Transverse colon (tissue), 4 donors: ENCODE results near the gene ABHD16B.

ENCODE experiments used
- EP300 ChIP-seq: sonication (generic); formaldehyde crosslinking; IDR thresholded peaks from one replicate; pipeline ENCODE4 v1.6.1; 2017; ENCODE audit warnings: antibody characterized with exemption, low read depth
- POLR2AphosphoS5 ChIP-seq, 3 donors: sonication (generic); formaldehyde crosslinking; IDR thresholded peaks; one replicate each; pipeline ENCODE4 v1.6.1; 2016; ENCODE audit warnings: antibody characterized with exemption in 3 of 3
- TF ChIP-seq, protein P1 (sequence below), 5 experiments: fragments of 200-600 bp in 3 of 5; fragments of 450-650 bp in 2 of 5; sonication (generic) in 3 of 5; IDR thresholded peaks; 1 replicate in 2 of 5; 2 replicates in 3 of 5; pipeline ENCODE4 v1.5.1; 2016 to 2017; ENCODE audit warnings: antibody characterized with exemption in 5 of 5, inconsistent platforms in 3 of 5, mild to moderate bottlenecking in 2 of 5, moderate library complexity in 1 of 5

DNA sequence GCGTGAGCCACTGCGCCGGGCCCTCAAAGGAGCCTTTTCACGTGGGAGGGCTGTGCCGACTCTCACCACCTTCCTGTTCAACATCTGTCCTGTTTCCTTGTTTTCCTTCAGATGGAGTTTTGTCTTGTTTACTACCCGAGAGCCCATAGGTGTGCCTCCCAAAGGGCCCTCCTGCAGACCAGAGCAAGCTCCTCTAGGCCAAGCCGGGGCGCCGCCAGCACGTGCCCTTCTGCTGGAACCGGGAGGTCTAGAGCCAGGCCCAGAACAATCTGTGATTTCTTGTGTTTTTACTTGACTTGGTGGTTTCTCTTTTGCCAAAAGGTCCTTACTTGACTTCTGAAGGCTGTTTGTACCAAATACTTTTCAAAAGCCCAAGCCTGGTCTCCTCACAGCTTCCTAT is 25.6 kb downstream of the ABHD16B start:
- TF ChIP-seq EP300 (no peak), POLR2AphosphoS5 (IDR thresholded peaks at IDR 0.05) (no peak)
- TF ChIP-seq, protein P1, sequence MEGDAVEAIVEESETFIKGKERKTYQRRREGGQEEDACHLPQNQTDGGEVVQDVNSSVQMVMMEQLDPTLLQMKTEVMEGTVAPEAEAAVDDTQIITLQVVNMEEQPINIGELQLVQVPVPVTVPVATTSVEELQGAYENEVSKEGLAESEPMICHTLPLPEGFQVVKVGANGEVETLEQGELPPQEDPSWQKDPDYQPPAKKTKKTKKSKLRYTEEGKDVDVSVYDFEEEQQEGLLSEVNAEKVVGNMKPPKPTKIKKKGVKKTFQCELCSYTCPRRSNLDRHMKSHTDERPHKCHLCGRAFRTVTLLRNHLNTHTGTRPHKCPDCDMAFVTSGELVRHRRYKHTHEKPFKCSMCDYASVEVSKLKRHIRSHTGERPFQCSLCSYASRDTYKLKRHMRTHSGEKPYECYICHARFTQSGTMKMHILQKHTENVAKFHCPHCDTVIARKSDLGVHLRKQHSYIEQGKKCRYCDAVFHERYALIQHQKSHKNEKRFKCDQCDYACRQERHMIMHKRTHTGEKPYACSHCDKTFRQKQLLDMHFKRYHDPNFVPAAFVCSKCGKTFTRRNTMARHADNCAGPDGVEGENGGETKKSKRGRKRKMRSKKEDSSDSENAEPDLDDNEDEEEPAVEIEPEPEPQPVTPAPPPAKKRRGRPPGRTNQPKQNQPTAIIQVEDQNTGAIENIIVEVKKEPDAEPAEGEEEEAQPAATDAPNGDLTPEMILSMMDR (IDR thresholded peaks at IDR 0.05), result no peak
